GM12878 (cell line): Measurements from ENCODE around the gene TP73. TPM values are rescaled to one million over a fixed set of nuclear protein-coding genes. Genes with fewer than 3 reads are reported as not detected.

Experiments
- ATAC-seq: fragments of 200-7000 bp; cut with Tn5 transposase; 3 replicates; pipeline ENCODE4 v1.9.1; 2020; ENCODE audit warnings: mild to moderate bottlenecking, moderate library complexity
- BruUV-seq: library from RNA; stranded (reverse); fragments of 400-500 nt; replicated peaks from 2 replicates; lab custom pipeline; 2021; lab: Mats Ljungman, UMichigan
- CTCF ChIA-PET: fragments of 300-600 bp; sonication (Branson Sonifier 250); formaldehyde crosslinking; extraction: SDS; loops from one replicate; lab custom pipeline; 2021; ENCODE audit warnings: inconsistent platforms; lab: Yijun Ruan, JAX
- POLR2A ChIA-PET: fragments of 350-600 bp; formaldehyde crosslinking; extraction: SDS; loops from one replicate; lab custom pipeline; 2021; ENCODE audit warnings: inconsistent platforms; lab: Charles Lee
- RAD21 ChIA-PET: fragments of 300-600 bp; sonication (Branson Sonifier 250); formaldehyde crosslinking; loops from one replicate; lab custom pipeline; 2023; ENCODE audit warnings: antibody characterized with exemption; ENCODE audit not compliant: unreplicated experiment; lab: Charles Lee
- SMC1A ChIA-PET: fragments of 300-600 bp; sonication (Branson Sonifier 250); formaldehyde crosslinking; loops from one replicate; lab custom pipeline; 2023; ENCODE audit not compliant: unreplicated experiment, uncharacterized antibody; lab: Charles Lee
- DNase-seq: peaks from one replicate; pipeline ENCODE4 v3.0.0-alpha.2; 2011; ENCODE audit warnings: low read depth, low spot score
- FAIRE-seq: peaks from 3 replicates; lab custom pipeline; 2011; peaks lifted over from hg19 to GRCh38; lab: Jason Lieb, UNC
- H2AFZ ChIP-seq: 2 replicates; pipeline ENCODE4 v1.6.0; 2011; ENCODE audit warnings: low read depth, low read length, control low read depth; ENCODE audit not compliant: control insufficient read depth
- H3K27ac ChIP-seq: 2 replicates; pipeline ENCODE4 v1.5.1; 2011; ENCODE audit warnings: control low read depth; ENCODE audit not compliant: control insufficient read depth, insufficient read depth
- H3K27me3 ChIP-seq, 2 experiments: replicated peaks in 1 of 2; 2 replicates each; pipeline versions ENCODE4 v1.6.0 to v1.6.1; 2011; ENCODE audit warnings: low read length in 1 of 2; ENCODE audit not compliant: control insufficient read depth in 2 of 2, insufficient read depth in 2 of 2
- H3K36me3 ChIP-seq, 2 experiments: 2 replicates each; pipeline ENCODE4 v1.5.1; 2011; ENCODE audit warnings: low read length in 1 of 2; ENCODE audit not compliant: control insufficient read depth in 2 of 2, insufficient read depth in 2 of 2
- H3K4me1 ChIP-seq: 2 replicates; pipeline ENCODE4 v1.6.1; 2011; ENCODE audit warnings: mild to moderate bottlenecking, low read length, moderate library complexity, mixed read lengths; ENCODE audit not compliant: control insufficient read depth, insufficient read depth
- H3K4me2 ChIP-seq: 2 replicates; pipeline ENCODE4 v1.6.0; 2011; ENCODE audit warnings: control low read depth; ENCODE audit not compliant: control insufficient read depth, insufficient read depth
- H3K4me3 ChIP-seq: fragments of 200-600 bp; sonication (generic); 2 replicates; pipeline ENCODE4 v1.5.1; 2016
- H3K79me2 ChIP-seq: 2 replicates; pipeline ENCODE4 v1.6.0; 2011; ENCODE audit warnings: low read length; ENCODE audit not compliant: control insufficient read depth, insufficient read depth
- H3K9ac ChIP-seq: 2 replicates; pipeline ENCODE4 v1.8.0; 2011; ENCODE audit warnings: low read length, control low read depth, mixed read lengths; ENCODE audit not compliant: control insufficient read depth, insufficient read depth
- H3K9me3 ChIP-seq: replicated peaks from 3 replicates; pipeline ENCODE4 v1.5.1; 2011; ENCODE audit warnings: mild to moderate bottlenecking, low read length; ENCODE audit not compliant: control insufficient read depth, insufficient read depth
- H4K20me1 ChIP-seq: 2 replicates; pipeline ENCODE4 v1.6.0; 2011; ENCODE audit not compliant: control insufficient read depth, insufficient read depth
- CBFB ChIP-seq: IDR thresholded peaks from 2 replicates; pipeline ENCODE4 v1.6.1; 2016; ENCODE audit warnings: antibody characterized with exemption, low read depth
- ELK1 ChIP-seq: IDR thresholded peaks from 2 replicates; pipeline ENCODE4 v1.6.1; 2012; ENCODE audit warnings: low read depth, low read length, improper control_type of control experiment
- FOXK2 ChIP-seq: fragments of 450-650 bp; IDR thresholded peaks from 2 replicates; pipeline ENCODE4 v1.6.1; 2017; ENCODE audit warnings: mild to moderate bottlenecking, moderate library complexity
- JUND ChIP-seq: IDR thresholded peaks from 2 replicates; pipeline ENCODE4 v1.6.1; 2012; ENCODE audit warnings: low read depth, mild to moderate bottlenecking, low read length, improper control_type of control experiment, moderate library complexity
- RFX5 ChIP-seq: IDR thresholded peaks from 2 replicates; pipeline ENCODE4 v1.6.1; 2011; ENCODE audit warnings: low read depth, low read length, improper control_type of control experiment
- SIN3A ChIP-seq: IDR thresholded peaks from 2 replicates; pipeline ENCODE4 v1.6.1; 2012; ENCODE audit warnings: low read depth, low read length, improper control_type of control experiment
- STAT1 ChIP-seq: fragments of 450-650 bp; conservative IDR thresholded peaks from 2 replicates; pipeline ENCODE4 v1.6.1; 2014; ENCODE audit warnings: antibody characterized with exemption, mild to moderate bottlenecking
- SUZ12 ChIP-seq: fragments of 200-600 bp; sonication (generic); IDR thresholded peaks from one replicate; pipeline ENCODE4 v1.6.1; 2018; ENCODE audit warnings: antibody characterized with exemption, mild to moderate bottlenecking; ENCODE audit not compliant: unreplicated experiment
- ZBTB40 ChIP-seq: fragments of 450-650 bp; IDR thresholded peaks from 2 replicates; pipeline ENCODE4 v1.6.1; 2016; ENCODE audit warnings: mild to moderate bottlenecking, moderate library complexity, borderline replicate concordance
- ZSCAN29 ChIP-seq: fragments of 450-650 bp; IDR thresholded peaks from 2 replicates; pipeline ENCODE4 v1.6.1; 2017; ENCODE audit warnings: mild to moderate bottlenecking, moderate library complexity
- WGBS: methylation state at CpG from one replicate; pipeline ENCODE4 v1.1.6; 2016; ENCODE audit warnings: low lambda C conversion rate; ENCODE audit not compliant: insufficient replicate concordance, insufficient coverage; ENCODE audit errors: missing lambda C conversion rate; 5-methylcytosine and 5-hydroxymethylcytosine counted together
- in situ Hi-C: fragments of 300-500 bp; cut with MboI; formaldehyde crosslinking; loops from 9 replicates; pipeline ENCODE4 v1.14.3; 2018; ENCODE audit warnings: mixed read lengths
- intact Hi-C: fragments of 100-400 bp; cut with micrococcal nuclease; formaldehyde crosslinking; loops from one replicate; pipeline ENCODE4 v1.14.2; 2022; ENCODE audit not compliant: unreplicated experiment
- polyA plus RNA-seq, 11 experiments: library from polyadenylated mRNA; depleted of rRNA in 4 of 11; unstranded in 6 of 11; stranded (reverse) in 5 of 11; fragments of >200 nt; fragmentation: Nextera tagmentation in 4 of 11; fragmentation: Illumina TruSeq in 1 of 11; extraction: Ambion mirVana in 4 of 11; extraction: Trizol in 1 of 11; gene quantifications; 1 replicate in 1 of 11; 2 replicates in 10 of 11; pipeline versions ENCODE4 v1.2.1 to v1.2.3, GENCODE V29; 2011 to 2016; ENCODE audit warnings: inconsistent platforms in 2 of 11, missing spikeins in 2 of 11, low read depth in 1 of 11
- total RNA-seq, 4 experiments: library from RNA; depleted of rRNA in 3 of 4; stranded (reverse); fragments of >200 nt in 3 of 4; fragmentation: Illumina TruSeq in 1 of 4; extraction: Trizol in 1 of 4; gene quantifications; 2 replicates each; pipeline versions ENCODE4 v1.2.1 to v1.2.3, GENCODE V29; 2013 to 2021

TP73 gene
- total and polyA plus RNA-seq, 10 of the 15 experiments (the other 5 are each of a cell fraction or from before 2014, with no cell fraction given) = 0.08 to 54.2 (median 14.9) TPM

GRCh38 chr1:3752400-3752945, 100.2 kb downstream of the TP73 start, which contains the start of gene CCDC27:
CCDC27 (plus strand) TSS chr1:3752450; CDS start chr1:3752482, 32 bp downstream.
- peaks cover 5% of the 10 kb centered on the region for H3K4me1 ChIP-seq
- WGBS = 48% methylated on average over 17 of the region's 17 CpGs
- SMC1A ChIA-PET = no interaction called here
- CTCF ChIA-PET = interaction anchor here (0.6 kb wide), 1 partner anchor 1284 kb away, joined by 3 read pairs; no protein-coding TSS in a partner anchor
- no peak for TF ChIP-seq STAT1
- no peak for TF ChIP-seq SIN3A
- no peak for TF ChIP-seq ELK1
- TF ChIP-seq ZBTB40 = no peak
- TF ChIP-seq RFX5 = no peak
- no peak for TF ChIP-seq CBFB
- TF ChIP-seq SUZ12 = no peak
- TF ChIP-seq JUND = no peak
- no peak for TF ChIP-seq FOXK2
- no peak for TF ChIP-seq ZSCAN29
- TF ChIP-seq, all 136 proteins: peak for 0
- H3K79me2 ChIP-seq = no peaks in the 10 kb centered on the region
- no peak within 1 kb of the TSS for H2AFZ ChIP-seq
- H3K4me3 ChIP-seq = no peak within 1 kb of the TSS
- no peaks in the 10 kb centered on the region for H3K9me3 ChIP-seq
- ChIA-PET RAD21 (no interaction called here), POLR2A (no interaction called here)
- in situ Hi-C loops (no loop called here), intact Hi-C loops (no loop called here)
- DNase-seq (no peak), FAIRE-seq (no peak), ATAC-seq (no peak)
- H3K4me2 ChIP-seq = no peak within 1 kb of the TSS
- H3K9ac ChIP-seq = no peak within 1 kb of the TSS
- no peaks in the 10 kb centered on the region for H3K36me3 ChIP-seq
- H4K20me1 ChIP-seq = no peaks in the 10 kb centered on the region
- no TSS peak for BruUV-seq
- H3K27me3 ChIP-seq = peaks cover 0 to 4% of the 10 kb centered on the region in 2 experiments; a peak in 2 of 4 replicates
- H3K27ac ChIP-seq = no peak within 1 kb of the TSS
